Astrocyte of the spinal cord (primary cell): ENCODE results near the gene CD14.
"Not testable (repeated sequence)": the region's sequence is repeated elsewhere in the genome, so short reads cannot be mapped to it uniquely, and the experiment has no call there.

ENCODE experiments used
- DNase-seq: peaks from one replicate; pipeline ENCODE4 v3.0.0; 2011; ENCODE audit warnings: low read depth, low spot score
- H3K4me3 ChIP-seq: 2 replicates; pipeline ENCODE4 v1.5.1; 2011; ENCODE audit warnings: low read depth, mild to moderate bottlenecking, low read length, moderate library complexity
- in situ Hi-C: cut with HindIII; loops from 2 replicates; pipeline ENCODE4 v1.10.0; 2017; ENCODE audit warnings: low sequenced_read_pairs
- TF ChIP-seq, protein P1 (sequence below): IDR thresholded peaks from 2 replicates; pipeline ENCODE4 v1.5.1; 2012; ENCODE audit warnings: low read depth, mild to moderate bottlenecking, low read length, inconsistent platforms

The CD14 gene

DNA sequence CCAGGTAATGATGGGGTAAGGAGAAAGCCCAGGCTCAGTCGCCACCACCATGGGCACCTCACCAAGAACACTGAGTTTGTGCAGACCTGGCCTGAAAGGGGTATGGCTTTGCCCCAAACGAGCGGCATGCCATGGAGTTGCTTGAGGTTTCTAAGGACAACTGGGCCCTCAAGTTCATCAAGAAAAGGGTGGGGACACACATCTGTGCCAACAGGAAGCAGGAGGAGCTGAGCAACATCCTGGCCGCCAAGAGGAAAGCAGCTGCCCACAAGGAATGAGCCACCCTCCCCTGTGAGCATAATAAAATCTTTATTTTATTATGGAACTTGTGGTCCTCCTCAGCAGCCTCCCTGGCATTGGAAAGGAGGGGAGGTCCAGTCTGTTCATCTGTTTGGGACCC is 23.8 kb downstream of the CD14 start:
- no peak for DNase-seq
- no peak overlapping the region for H3K4me3 ChIP-seq
- TF ChIP-seq, protein P1, sequence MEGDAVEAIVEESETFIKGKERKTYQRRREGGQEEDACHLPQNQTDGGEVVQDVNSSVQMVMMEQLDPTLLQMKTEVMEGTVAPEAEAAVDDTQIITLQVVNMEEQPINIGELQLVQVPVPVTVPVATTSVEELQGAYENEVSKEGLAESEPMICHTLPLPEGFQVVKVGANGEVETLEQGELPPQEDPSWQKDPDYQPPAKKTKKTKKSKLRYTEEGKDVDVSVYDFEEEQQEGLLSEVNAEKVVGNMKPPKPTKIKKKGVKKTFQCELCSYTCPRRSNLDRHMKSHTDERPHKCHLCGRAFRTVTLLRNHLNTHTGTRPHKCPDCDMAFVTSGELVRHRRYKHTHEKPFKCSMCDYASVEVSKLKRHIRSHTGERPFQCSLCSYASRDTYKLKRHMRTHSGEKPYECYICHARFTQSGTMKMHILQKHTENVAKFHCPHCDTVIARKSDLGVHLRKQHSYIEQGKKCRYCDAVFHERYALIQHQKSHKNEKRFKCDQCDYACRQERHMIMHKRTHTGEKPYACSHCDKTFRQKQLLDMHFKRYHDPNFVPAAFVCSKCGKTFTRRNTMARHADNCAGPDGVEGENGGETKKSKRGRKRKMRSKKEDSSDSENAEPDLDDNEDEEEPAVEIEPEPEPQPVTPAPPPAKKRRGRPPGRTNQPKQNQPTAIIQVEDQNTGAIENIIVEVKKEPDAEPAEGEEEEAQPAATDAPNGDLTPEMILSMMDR: no peak
- in situ Hi-C loops: no loop called here

DNA sequence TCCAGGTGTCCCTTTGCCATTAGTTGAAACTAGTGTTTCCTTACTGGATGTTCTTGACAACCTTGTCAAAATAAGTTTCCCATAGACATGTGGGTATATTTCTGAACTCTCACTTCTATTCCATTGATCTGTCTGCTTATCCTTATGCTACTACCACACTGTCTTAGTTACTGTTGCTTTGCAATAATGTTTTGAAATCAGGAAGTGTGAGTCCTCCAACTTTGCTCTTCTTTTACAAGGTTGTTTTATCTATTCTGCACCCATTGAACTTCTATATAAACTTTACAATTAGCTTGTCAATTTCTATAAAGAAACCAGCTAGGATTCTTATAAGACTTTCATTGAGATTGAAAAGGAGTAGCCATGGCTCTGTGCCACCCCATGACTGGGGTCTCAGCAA is 24.3 kb downstream of the CD14 start:
- in situ Hi-C loops: no loop called here
- TF ChIP-seq, protein P1: no peak
- H3K4me3 ChIP-seq: no peak overlapping the region

DNA sequence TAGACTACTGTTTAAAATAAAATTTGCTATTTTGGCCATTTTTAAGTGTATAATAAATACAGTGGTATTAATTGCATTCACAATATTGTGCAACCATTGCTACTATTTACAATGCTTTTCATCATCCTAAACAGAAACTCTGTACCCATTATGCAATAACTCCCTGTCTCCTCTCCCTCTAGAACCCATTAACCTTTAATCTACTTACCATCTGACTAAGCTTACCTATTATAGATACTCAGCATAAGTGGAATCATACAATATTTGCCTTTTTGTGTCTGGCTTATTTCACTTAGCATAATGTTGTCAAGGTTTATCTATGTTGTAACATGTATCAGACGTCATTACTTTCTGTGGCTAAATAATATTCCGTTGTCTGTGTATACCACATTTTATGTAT is 25.9 kb downstream of the CD14 start:
- no peak overlapping the region for H3K4me3 ChIP-seq
- DNase-seq: no peak
- TF ChIP-seq, protein P1: no peak
- in situ Hi-C loops: no loop called here

More for the DNA sequence above, 24.3 kb downstream of the CD14 start:
- no peak for DNase-seq

DNA sequence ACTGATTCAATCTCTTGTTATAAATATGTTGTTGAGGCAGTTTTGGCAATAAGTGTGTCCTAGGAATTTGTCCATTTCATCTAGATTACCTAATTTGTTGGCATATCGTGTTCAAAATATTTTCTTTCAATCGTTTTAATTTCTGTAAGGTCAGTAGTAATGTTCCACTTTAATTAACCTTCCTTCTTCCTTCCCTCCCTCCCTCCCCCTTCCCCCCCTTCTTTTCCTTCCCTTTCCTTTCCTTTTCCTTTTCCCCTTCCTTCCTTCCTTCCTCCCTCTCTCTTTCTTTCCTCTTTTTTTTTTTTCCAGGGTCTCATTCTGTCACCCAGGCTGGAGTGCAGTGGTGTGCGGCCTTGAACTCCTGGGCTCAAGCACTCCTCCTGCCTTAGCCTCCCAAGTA is 27.1 kb downstream of the CD14 start:
- DNase-seq: no peak
- TF ChIP-seq, protein P1: no peak
- no peak overlapping the region for H3K4me3 ChIP-seq
- in situ Hi-C loops: no loop called here

DNA sequence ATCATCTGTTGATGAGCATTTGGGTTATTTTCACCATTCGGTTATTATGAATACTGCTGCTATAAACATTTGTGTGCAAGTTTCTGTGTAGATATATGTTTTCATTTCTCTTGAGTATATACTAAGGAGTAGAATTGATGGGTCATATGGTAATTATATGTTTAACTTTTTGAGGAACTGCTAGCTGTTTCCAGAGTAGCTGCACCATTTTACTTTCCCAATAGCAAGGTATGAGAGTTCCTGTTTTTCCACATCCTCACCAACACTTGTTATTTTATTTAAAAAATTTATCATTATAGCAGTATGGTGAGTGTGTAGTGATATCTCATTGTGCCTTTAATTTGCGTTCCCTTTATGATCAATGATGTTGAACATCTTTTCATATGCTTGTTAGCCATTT is 29.2 kb downstream of the CD14 start:
- in situ Hi-C loops: no loop called here
- H3K4me3 ChIP-seq: no peak overlapping the region
- no peak for DNase-seq
- TF ChIP-seq, protein P1: no peak

DNA sequence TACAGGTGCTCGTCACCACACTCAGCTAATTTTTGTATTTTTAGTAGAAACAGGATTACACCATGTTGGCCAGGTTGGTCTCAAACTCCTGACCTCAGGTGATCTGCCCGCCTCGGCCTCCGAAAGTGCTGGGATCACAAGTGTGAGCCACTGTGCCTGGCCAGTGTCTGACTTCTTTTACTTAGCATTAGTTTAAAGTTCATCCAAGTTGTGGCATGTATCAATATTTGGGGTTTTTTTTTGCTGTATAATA is 29.6 kb downstream of the CD14 start:
- H3K4me3 ChIP-seq, DNase-seq, in situ Hi-C loops: not testable (repeated sequence)

DNA sequence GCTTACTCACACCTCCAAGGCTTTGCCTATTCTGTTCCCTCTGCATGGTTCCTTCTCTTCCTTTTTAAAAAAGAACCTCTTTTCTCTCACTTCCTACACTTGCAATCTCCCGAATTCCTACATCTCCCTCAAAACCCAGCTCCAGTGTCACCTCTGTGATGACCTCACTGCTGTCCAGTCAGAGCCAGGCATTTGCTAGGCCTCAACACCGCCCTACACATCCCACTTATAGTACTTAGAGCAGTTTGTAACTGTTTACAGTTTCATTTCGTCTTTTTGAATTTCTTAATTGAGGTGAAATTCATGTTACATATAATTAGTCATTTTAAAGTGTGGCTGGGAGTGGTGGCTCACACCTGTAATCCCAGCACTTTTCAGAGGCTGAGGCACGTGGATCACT is 30.8 kb downstream of the CD14 start:
- in situ Hi-C loops: no loop called here
- DNase-seq: no peak
- H3K4me3 ChIP-seq: no peak overlapping the region
- TF ChIP-seq, protein P1: no peak
